GM12878 (cell line): Measurements from ENCODE around the gene DNAI4. TPM values are rescaled to one million over a fixed set of nuclear protein-coding genes. Genes with fewer than 3 reads are reported as not detected.

Experiments
- ATAC-seq: fragments of 200-7000 bp; cut with Tn5 transposase; 3 replicates; pipeline ENCODE4 v1.9.1; 2020; ENCODE audit warnings: mild to moderate bottlenecking, moderate library complexity
- BruUV-seq: library from RNA; stranded (reverse); fragments of 400-500 nt; replicated peaks from 2 replicates; lab custom pipeline; 2021; lab: Mats Ljungman, UMichigan
- CTCF ChIA-PET: fragments of 300-600 bp; sonication (Branson Sonifier 250); formaldehyde crosslinking; extraction: SDS; loops from one replicate; lab custom pipeline; 2021; ENCODE audit warnings: inconsistent platforms; lab: Yijun Ruan, JAX
- POLR2A ChIA-PET: fragments of 350-600 bp; formaldehyde crosslinking; extraction: SDS; loops from one replicate; lab custom pipeline; 2021; ENCODE audit warnings: inconsistent platforms; lab: Charles Lee
- RAD21 ChIA-PET: fragments of 300-600 bp; sonication (Branson Sonifier 250); formaldehyde crosslinking; loops from one replicate; lab custom pipeline; 2023; ENCODE audit warnings: antibody characterized with exemption; ENCODE audit not compliant: unreplicated experiment; lab: Charles Lee
- SMC1A ChIA-PET: fragments of 300-600 bp; sonication (Branson Sonifier 250); formaldehyde crosslinking; loops from one replicate; lab custom pipeline; 2023; ENCODE audit not compliant: unreplicated experiment, uncharacterized antibody; lab: Charles Lee
- DNase-seq: peaks from one replicate; pipeline ENCODE4 v3.0.0-alpha.2; 2011; ENCODE audit warnings: low read depth, low spot score
- FAIRE-seq: peaks from 3 replicates; lab custom pipeline; 2011; peaks lifted over from hg19 to GRCh38; lab: Jason Lieb, UNC
- H2AFZ ChIP-seq: 2 replicates; pipeline ENCODE4 v1.6.0; 2011; ENCODE audit warnings: low read depth, low read length, control low read depth; ENCODE audit not compliant: control insufficient read depth
- H3K27ac ChIP-seq: 2 replicates; pipeline ENCODE4 v1.5.1; 2011; ENCODE audit warnings: control low read depth; ENCODE audit not compliant: control insufficient read depth, insufficient read depth
- H3K27me3 ChIP-seq, 2 experiments: replicated peaks in 1 of 2; 2 replicates each; pipeline versions ENCODE4 v1.6.0 to v1.6.1; 2011; ENCODE audit warnings: low read length in 1 of 2; ENCODE audit not compliant: control insufficient read depth in 2 of 2, insufficient read depth in 2 of 2
- H3K36me3 ChIP-seq, 2 experiments: 2 replicates each; pipeline ENCODE4 v1.5.1; 2011; ENCODE audit warnings: low read length in 1 of 2; ENCODE audit not compliant: control insufficient read depth in 2 of 2, insufficient read depth in 2 of 2
- H3K4me1 ChIP-seq: 2 replicates; pipeline ENCODE4 v1.6.1; 2011; ENCODE audit warnings: mild to moderate bottlenecking, low read length, moderate library complexity, mixed read lengths; ENCODE audit not compliant: control insufficient read depth, insufficient read depth
- H3K4me2 ChIP-seq: 2 replicates; pipeline ENCODE4 v1.6.0; 2011; ENCODE audit warnings: control low read depth; ENCODE audit not compliant: control insufficient read depth, insufficient read depth
- H3K4me3 ChIP-seq: fragments of 200-600 bp; sonication (generic); 2 replicates; pipeline ENCODE4 v1.5.1; 2016
- H3K79me2 ChIP-seq: 2 replicates; pipeline ENCODE4 v1.6.0; 2011; ENCODE audit warnings: low read length; ENCODE audit not compliant: control insufficient read depth, insufficient read depth
- H3K9ac ChIP-seq: 2 replicates; pipeline ENCODE4 v1.8.0; 2011; ENCODE audit warnings: low read length, control low read depth, mixed read lengths; ENCODE audit not compliant: control insufficient read depth, insufficient read depth
- H3K9me3 ChIP-seq: replicated peaks from 3 replicates; pipeline ENCODE4 v1.5.1; 2011; ENCODE audit warnings: mild to moderate bottlenecking, low read length; ENCODE audit not compliant: control insufficient read depth, insufficient read depth
- H4K20me1 ChIP-seq: 2 replicates; pipeline ENCODE4 v1.6.0; 2011; ENCODE audit not compliant: control insufficient read depth, insufficient read depth
- EED ChIP-seq: sonication (generic); IDR thresholded peaks from 2 replicates; pipeline ENCODE4 v1.6.1; 2016; ENCODE audit warnings: antibody characterized with exemption, low read depth
- NFXL1 ChIP-seq: fragments of 450-650 bp; IDR thresholded peaks from 2 replicates; pipeline ENCODE4 v1.6.1; 2017; ENCODE audit warnings: antibody characterized with exemption, mild to moderate bottlenecking, borderline replicate concordance
- NR2F1 ChIP-seq: fragments of 450-650 bp; conservative IDR thresholded peaks from 2 replicates; pipeline ENCODE4 v1.6.1; 2017; ENCODE audit warnings: mild to moderate bottlenecking
- RBBP5 ChIP-seq: fragments of 200-600 bp; sonication (generic); conservative IDR thresholded peaks from 2 replicates; pipeline ENCODE4 v1.6.1; 2016
- RCOR1 ChIP-seq: conservative IDR thresholded peaks from 2 replicates; pipeline ENCODE4 v1.6.1; 2012; ENCODE audit warnings: low read depth, low read length, improper control_type of control experiment
- RUNX3 ChIP-seq: IDR thresholded peaks from 2 replicates; pipeline ENCODE4 v1.6.1; 2012; ENCODE audit warnings: low read length, inconsistent platforms
- SMAD1 ChIP-seq: fragments of 450-650 bp; IDR thresholded peaks from 2 replicates; pipeline ENCODE4 v1.6.1; 2018; ENCODE audit warnings: mild to moderate bottlenecking, low read depth; ENCODE audit not compliant: partially characterized antibody
- WRNIP1 ChIP-seq: IDR thresholded peaks from 2 replicates; pipeline ENCODE4 v1.6.1; 2011; ENCODE audit warnings: low read depth, low read length, improper control_type of control experiment, borderline replicate concordance
- ZNF24 ChIP-seq: fragments of 450-650 bp; IDR thresholded peaks from 2 replicates; pipeline ENCODE4 v1.6.1; 2017; ENCODE audit warnings: antibody characterized with exemption, mild to moderate bottlenecking
- WGBS: methylation state at CpG from one replicate; pipeline ENCODE4 v1.1.6; 2016; ENCODE audit warnings: low lambda C conversion rate; ENCODE audit not compliant: insufficient replicate concordance, insufficient coverage; ENCODE audit errors: missing lambda C conversion rate; 5-methylcytosine and 5-hydroxymethylcytosine counted together
- in situ Hi-C: fragments of 300-500 bp; cut with MboI; formaldehyde crosslinking; loops from 9 replicates; pipeline ENCODE4 v1.14.3; 2018; ENCODE audit warnings: mixed read lengths
- intact Hi-C: fragments of 100-400 bp; cut with micrococcal nuclease; formaldehyde crosslinking; loops from one replicate; pipeline ENCODE4 v1.14.2; 2022; ENCODE audit not compliant: unreplicated experiment
- polyA plus RNA-seq, 11 experiments: library from polyadenylated mRNA; depleted of rRNA in 4 of 11; unstranded in 6 of 11; stranded (reverse) in 5 of 11; fragments of >200 nt; fragmentation: Nextera tagmentation in 4 of 11; fragmentation: Illumina TruSeq in 1 of 11; extraction: Ambion mirVana in 4 of 11; extraction: Trizol in 1 of 11; gene quantifications; 1 replicate in 1 of 11; 2 replicates in 10 of 11; pipeline versions ENCODE4 v1.2.1 to v1.2.3, GENCODE V29; 2011 to 2016; ENCODE audit warnings: inconsistent platforms in 2 of 11, missing spikeins in 2 of 11, low read depth in 1 of 11
- total RNA-seq, 4 experiments: library from RNA; depleted of rRNA in 3 of 4; stranded (reverse); fragments of >200 nt in 3 of 4; fragmentation: Illumina TruSeq in 1 of 4; extraction: Trizol in 1 of 4; gene quantifications; 2 replicates each; pipeline versions ENCODE4 v1.2.1 to v1.2.3, GENCODE V29; 2013 to 2021
- TF ChIP-seq, protein P1 (sequence below): fragments of 150-350 bp; IDR thresholded peaks from 2 replicates; pipeline ENCODE4 v1.6.1; 2014; ENCODE audit warnings: mild to moderate bottlenecking, low read depth, low read length
- TF ChIP-seq, protein P2 (sequence below): fragments of 450-650 bp; IDR thresholded peaks from 2 replicates; pipeline ENCODE4 v1.6.1; 2017; ENCODE audit warnings: mild to moderate bottlenecking, low read depth, inconsistent platforms; ENCODE audit not compliant: poor library complexity, severe bottlenecking

Gene DNAI4
- total and polyA plus RNA-seq, 10 of the 15 experiments (the other 5 are each of a cell fraction or from before 2014, with no cell fraction given): 0.13 to 2.3 (median 0.27) TPM; not detected in 1

DNA sequence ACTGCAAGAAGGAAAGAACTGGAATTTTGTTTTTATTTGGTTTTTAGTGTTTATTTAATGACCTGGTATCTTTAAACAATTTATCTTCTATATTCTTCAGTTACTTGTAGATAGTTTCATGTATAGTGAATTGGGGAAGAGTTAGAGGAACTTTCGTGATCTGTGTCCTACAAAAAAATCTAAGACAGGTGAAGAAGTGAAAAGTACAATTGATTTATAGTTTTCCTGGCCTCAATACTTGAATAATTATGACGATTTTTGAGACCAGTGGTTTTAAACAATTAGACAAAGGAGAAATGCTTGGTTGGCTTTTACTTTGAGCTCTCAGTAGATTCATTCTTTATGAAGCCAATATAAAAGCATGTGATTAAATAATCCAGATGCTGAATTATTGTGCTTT is 7.6 kb upstream of the DNAI4 start (continued):
- TF ChIP-seq RCOR1: no peak
- no peak for TF ChIP-seq NR2F1
- no peak for TF ChIP-seq EED
- TF ChIP-seq NFXL1: no peak

DNA sequence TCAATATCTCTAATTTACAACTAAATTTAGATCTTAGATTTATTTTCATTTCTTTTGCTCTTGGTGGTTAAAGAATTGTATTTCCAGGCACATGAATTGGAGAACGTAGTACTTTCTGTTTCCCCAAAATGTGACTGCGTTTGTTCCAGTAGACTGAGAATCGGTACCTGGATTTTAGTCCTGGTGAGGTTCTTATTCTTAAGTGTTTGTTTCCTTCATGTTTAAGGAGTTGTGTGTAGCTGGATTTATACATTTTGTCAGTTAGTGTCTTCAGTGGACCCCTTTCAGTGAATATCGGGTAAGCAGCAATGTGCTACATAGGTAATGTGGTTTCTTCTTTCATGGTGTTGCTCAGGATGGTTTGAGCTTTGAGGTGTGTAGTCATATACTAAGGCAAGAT is 6.9 kb upstream of the DNAI4 start:
- CTCF ChIA-PET: no interaction called here
- no peak for FAIRE-seq
- RAD21 ChIA-PET: interaction anchor here (1.4 kb wide), 1 partner anchor 64 kb away, joined by 5 read pairs; no protein-coding TSS in a partner anchor

More for the DNA sequence above, 6.9 kb upstream of the DNAI4 start:
- intact Hi-C loops: loop anchor here (2.0 to 10.0 kb wide), 5 partner anchors 53 to 657 kb away; partner anchors contain the start of genes IL23R and SERBP1
- no peaks in the 10 kb centered on the region for H4K20me1 ChIP-seq
- H3K4me1 ChIP-seq: no peaks in the 10 kb centered on the region
- H3K4me2 ChIP-seq: peak overlapping the region; percentile 78
- H3K9me3 ChIP-seq: no peaks in the 10 kb centered on the region
- TF ChIP-seq WRNIP1: no peak
- TF ChIP-seq RBBP5: no peak
- TF ChIP-seq, protein P1, sequence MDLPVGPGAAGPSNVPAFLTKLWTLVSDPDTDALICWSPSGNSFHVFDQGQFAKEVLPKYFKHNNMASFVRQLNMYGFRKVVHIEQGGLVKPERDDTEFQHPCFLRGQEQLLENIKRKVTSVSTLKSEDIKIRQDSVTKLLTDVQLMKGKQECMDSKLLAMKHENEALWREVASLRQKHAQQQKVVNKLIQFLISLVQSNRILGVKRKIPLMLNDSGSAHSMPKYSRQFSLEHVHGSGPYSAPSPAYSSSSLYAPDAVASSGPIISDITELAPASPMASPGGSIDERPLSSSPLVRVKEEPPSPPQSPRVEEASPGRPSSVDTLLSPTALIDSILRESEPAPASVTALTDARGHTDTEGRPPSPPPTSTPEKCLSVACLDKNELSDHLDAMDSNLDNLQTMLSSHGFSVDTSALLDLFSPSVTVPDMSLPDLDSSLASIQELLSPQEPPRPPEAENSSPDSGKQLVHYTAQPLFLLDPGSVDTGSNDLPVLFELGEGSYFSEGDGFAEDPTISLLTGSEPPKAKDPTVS: no peak
- TF ChIP-seq ZNF24: no peak
- TF ChIP-seq, protein P2, sequence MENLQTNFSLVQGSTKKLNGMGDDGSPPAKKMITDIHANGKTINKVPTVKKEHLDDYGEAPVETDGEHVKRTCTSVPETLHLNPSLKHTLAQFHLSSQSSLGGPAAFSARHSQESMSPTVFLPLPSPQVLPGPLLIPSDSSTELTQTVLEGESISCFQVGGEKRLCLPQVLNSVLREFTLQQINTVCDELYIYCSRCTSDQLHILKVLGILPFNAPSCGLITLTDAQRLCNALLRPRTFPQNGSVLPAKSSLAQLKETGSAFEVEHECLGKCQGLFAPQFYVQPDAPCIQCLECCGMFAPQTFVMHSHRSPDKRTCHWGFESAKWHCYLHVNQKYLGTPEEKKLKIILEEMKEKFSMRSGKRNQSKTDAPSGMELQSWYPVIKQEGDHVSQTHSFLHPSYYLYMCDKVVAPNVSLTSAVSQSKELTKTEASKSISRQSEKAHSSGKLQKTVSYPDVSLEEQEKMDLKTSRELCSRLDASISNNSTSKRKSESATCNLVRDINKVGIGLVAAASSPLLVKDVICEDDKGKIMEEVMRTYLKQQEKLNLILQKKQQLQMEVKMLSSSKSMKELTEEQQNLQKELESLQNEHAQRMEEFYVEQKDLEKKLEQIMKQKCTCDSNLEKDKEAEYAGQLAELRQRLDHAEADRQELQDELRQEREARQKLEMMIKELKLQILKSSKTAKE: no peak
- TF ChIP-seq SMAD1: no peak
- TF ChIP-seq RUNX3: peak; percentile 55; the same call in 1 of the 2 replicates
- ChIA-PET POLR2A (interaction anchor here (1.2 to 1.8 kb wide), 4 partner anchors 12 to 258 kb away, joined by 3 to 6 read pairs (median 4); partner anchors contain the start of gene SLC35D1), SMC1A (no interaction called here)
- H2AFZ ChIP-seq: no peak overlapping the region; the same call in 1 of the 2 replicates
- no peaks in the 10 kb centered on the region; a peak in 1 of 4 replicates for H3K36me3 ChIP-seq
- in situ Hi-C loops: loop anchor here (25.0 kb wide), 2 partner anchors 544 to 669 kb away; no protein-coding TSS in a partner anchor
- no peaks in the 10 kb centered on the region for H3K27me3 ChIP-seq
- WGBS: 2% methylated on average over 4 of the region's 4 CpGs
- ATAC-seq: peak; percentile 26
- H3K27ac ChIP-seq: peak overlapping the region; percentile 94
- H3K4me3 ChIP-seq: peak overlapping the region; percentile 92
- no TSS peak for BruUV-seq
- no peak for DNase-seq
- peak overlapping the region; percentile 95 for H3K9ac ChIP-seq
- H3K79me2 ChIP-seq: peaks cover 95% of the 10 kb centered on the region
